HL-60 (cell line): ENCODE results near the gene XKR7.

Experiments used
- DNase-seq, 2 experiments: peaks; one replicate each; pipeline ENCODE4 v3.0.0-alpha.2; 2010 to 2020; ENCODE audit warnings: low read depth in 1 of 2, low spot score in 1 of 2
- H3K27ac ChIP-seq: fragments of 250-450 bp; sonication (Bioruptor Pico); replicated peaks from 2 replicates; pipeline ENCODE4 v1.5.1; 2020; ENCODE audit warnings: mild to moderate bottlenecking, moderate library complexity
- H3K27me3 ChIP-seq: fragments of 250-450 bp; sonication (Bioruptor Pico); 2 replicates; pipeline ENCODE4 v1.5.1; 2021; ENCODE audit warnings: mild to moderate bottlenecking, moderate library complexity; ENCODE audit not compliant: insufficient read depth, poor library complexity, severe bottlenecking
- H3K4me3 ChIP-seq: replicated peaks from 2 replicates; pipeline ENCODE4 v1.5.1; 2011; ENCODE audit warnings: mild to moderate bottlenecking, control low read depth, low read length; ENCODE audit not compliant: insufficient read depth
- CTCF ChIP-seq: IDR thresholded peaks from one replicate; pipeline ENCODE4 v1.5.1; 2011; ENCODE audit warnings: low read length, control low read depth, inconsistent platforms; ENCODE audit not compliant: insufficient read depth
- GABPA ChIP-seq: IDR thresholded peaks from 2 replicates; pipeline ENCODE4 v1.6.1; 2012; ENCODE audit warnings: low read depth
- POLR2AphosphoS5 ChIP-seq: IDR thresholded peaks from 2 replicates; pipeline ENCODE4 v1.6.1; 2012; ENCODE audit warnings: low read depth
- SPI1 ChIP-seq: IDR thresholded peaks from 2 replicates; pipeline ENCODE4 v1.6.1; 2012; ENCODE audit warnings: low read depth, mild to moderate bottlenecking, borderline replicate concordance
- TF ChIP-seq, protein P1 (sequence below): IDR thresholded peaks from 2 replicates; pipeline ENCODE4 v1.6.1; 2012; ENCODE audit warnings: low read depth; ENCODE audit not compliant: insufficient replicate concordance

XKR7 gene

GRCh38 chr20:31979713-31980426 is 11.9 kb downstream of the XKR7 start:
- Histone ChIP-seq H3K27me3 (peaks cover 4% of the 10 kb centered on the region), H3K27ac (no peak overlapping the region), H3K4me3 (no peak overlapping the region)
- TF ChIP-seq POLR2AphosphoS5 (no peak), SPI1 (no peak), CTCF (no peak), GABPA (no peak)
- TF ChIP-seq, protein P1, sequence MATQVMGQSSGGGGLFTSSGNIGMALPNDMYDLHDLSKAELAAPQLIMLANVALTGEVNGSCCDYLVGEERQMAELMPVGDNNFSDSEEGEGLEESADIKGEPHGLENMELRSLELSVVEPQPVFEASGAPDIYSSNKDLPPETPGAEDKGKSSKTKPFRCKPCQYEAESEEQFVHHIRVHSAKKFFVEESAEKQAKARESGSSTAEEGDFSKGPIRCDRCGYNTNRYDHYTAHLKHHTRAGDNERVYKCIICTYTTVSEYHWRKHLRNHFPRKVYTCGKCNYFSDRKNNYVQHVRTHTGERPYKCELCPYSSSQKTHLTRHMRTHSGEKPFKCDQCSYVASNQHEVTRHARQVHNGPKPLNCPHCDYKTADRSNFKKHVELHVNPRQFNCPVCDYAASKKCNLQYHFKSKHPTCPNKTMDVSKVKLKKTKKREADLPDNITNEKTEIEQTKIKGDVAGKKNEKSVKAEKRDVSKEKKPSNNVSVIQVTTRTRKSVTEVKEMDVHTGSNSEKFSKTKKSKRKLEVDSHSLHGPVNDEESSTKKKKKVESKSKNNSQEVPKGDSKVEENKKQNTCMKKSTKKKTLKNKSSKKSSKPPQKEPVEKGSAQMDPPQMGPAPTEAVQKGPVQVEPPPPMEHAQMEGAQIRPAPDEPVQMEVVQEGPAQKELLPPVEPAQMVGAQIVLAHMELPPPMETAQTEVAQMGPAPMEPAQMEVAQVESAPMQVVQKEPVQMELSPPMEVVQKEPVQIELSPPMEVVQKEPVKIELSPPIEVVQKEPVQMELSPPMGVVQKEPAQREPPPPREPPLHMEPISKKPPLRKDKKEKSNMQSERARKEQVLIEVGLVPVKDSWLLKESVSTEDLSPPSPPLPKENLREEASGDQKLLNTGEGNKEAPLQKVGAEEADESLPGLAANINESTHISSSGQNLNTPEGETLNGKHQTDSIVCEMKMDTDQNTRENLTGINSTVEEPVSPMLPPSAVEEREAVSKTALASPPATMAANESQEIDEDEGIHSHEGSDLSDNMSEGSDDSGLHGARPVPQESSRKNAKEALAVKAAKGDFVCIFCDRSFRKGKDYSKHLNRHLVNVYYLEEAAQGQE = no peak
- DNase-seq = no peak

DNA sequence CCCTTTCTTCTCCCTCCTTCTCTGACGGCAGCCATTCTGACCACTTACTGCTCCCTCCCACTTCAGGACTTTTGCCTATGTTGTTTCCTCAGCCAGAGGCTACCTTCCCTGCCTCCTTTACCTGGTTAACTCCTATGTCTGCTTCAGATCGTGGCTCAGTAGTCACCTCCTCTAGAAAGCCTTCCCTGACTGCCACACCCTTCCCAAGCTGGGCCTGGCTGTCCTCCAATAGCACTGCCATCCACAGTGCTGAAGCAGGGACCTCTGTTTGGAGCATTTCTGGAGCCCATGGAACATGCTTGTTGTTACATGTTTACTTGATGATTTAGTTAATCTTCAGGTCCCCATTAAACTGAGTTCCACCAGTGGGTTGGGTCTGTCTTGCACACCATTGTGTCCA is 13.8 kb downstream of the XKR7 start:
- peaks cover 6% of the 10 kb centered on the region for H3K27me3 ChIP-seq
- no peak overlapping the region for H3K27ac ChIP-seq
- TF ChIP-seq SPI1 = no peak
- TF ChIP-seq GABPA = no peak
- TF ChIP-seq, protein P1 = no peak
- TF ChIP-seq POLR2AphosphoS5 = no peak
- TF ChIP-seq CTCF = no peak
- no peak overlapping the region for H3K4me3 ChIP-seq
- DNase-seq = no peak

DNA sequence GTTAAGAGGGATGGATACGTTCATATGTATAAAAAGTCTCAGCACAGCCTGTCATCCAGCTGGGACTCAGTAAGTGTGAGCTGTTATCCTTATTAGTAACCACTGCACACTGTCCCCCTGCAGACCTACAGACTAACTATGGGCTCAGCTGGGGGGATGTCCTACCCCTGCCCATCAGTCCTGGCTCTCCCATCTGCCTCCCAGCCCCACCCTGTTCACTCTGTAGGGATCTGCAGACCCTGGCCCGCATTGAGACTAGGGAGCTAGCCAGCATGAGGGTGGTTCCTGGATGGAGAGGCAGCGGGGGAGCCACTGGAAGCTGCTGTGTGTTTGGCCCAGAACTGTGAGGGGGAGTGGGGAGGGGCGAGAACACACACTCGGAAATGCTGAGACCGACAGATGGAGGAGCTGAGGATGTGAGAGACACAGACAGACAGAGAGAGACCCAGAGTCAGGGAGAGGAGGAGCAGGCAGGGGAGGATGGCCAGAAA is 17.1 kb downstream of the XKR7 start:
- Histone ChIP-seq H3K27ac (no peak overlapping the region), H3K27me3 (peaks cover 6% of the 10 kb centered on the region), H3K4me3 (no peak overlapping the region)
- TF ChIP-seq POLR2AphosphoS5 (no peak), CTCF (no peak), SPI1 (no peak), GABPA (no peak)
- TF ChIP-seq, protein P1 = no peak
- no peak for DNase-seq
